ENCODE data around the gene GRIP2. TPM values are rescaled to one million over a fixed set of nuclear protein-coding genes. Genes with fewer than 3 reads are reported as not detected.

GRIP2 gene
- total and polyA plus RNA-seq, 9 of the 15 experiments (the other 6 are each of a cell fraction or from before 2014, with no cell fraction given): 0.01 TPM; not detected in 7

GRCh38 chr3:14484741-14485140 lies 55.4 kb downstream of the GRIP2 start (continued):
- no peak for TF ChIP-seq ZBTB34 (CRISPR knock-in tag; IDR thresholded peaks at IDR 0.05)
- TF ChIP-seq GATAD2A (IDR thresholded peaks at IDR 0.05): no peak
- TF ChIP-seq SFPQ (IDR thresholded peaks at IDR 0.05; ENCODE audit: low read depth, low read length): no peak

GRCh38 chr3:14483286-14483685 lies 56.9 kb downstream of the GRIP2 start:
- intact Hi-C loops (cut with micrococcal nuclease): no loop called here
- Histone ChIP-seq H3K36me3 (ENCODE audit: control insufficient read depth, insufficient read depth, low read length) (peaks cover 99% of the 10 kb centered on the region), H3K4me1 (replicated peaks in 1 of 2; ENCODE audit: control insufficient read depth in 2 of 2, insufficient read depth in 2 of 2, low read length in 2 of 2) (peaks cover 0 to 11% of the 10 kb centered on the region in 2 experiments; a peak in 2 of 5 replicates), H2AFZ (ENCODE audit: low read depth, low read length) (no peak overlapping the region), H3K79me2 (ENCODE audit: control insufficient read depth, insufficient read depth, low read length) (no peaks in the 10 kb centered on the region), H3K27me3 (ENCODE audit: control insufficient read depth in 2 of 2, insufficient read depth in 2 of 2, low read length in 2 of 2) (no peaks in the 10 kb centered on the region), H3K9me1 (ENCODE audit: control insufficient read depth, insufficient read depth, low read length) (no peaks in the 10 kb centered on the region), H3K4me3 (no peak overlapping the region), H3K9me3 (replicated peaks; ENCODE audit: control insufficient read depth, insufficient read depth, low read depth, low read length) (no peaks in the 10 kb centered on the region), H4K20me1 (replicated peaks; ENCODE audit: control insufficient read depth, insufficient read depth, low read length) (0 out of 2 replicates have a peak, but pooled peaks cover 2% of the 10 kb centered on the region), H3K4me2 (ENCODE audit: insufficient read depth, low read length) (no peak overlapping the region), H3K9ac (ENCODE audit: insufficient read depth in 1 of 2, low read depth in 2 of 2, low read length in 2 of 2) (no peak overlapping the region), H3K27ac (ENCODE audit: extremely low read depth, low read depth, low read length) (no peak overlapping the region)
- ChIA-PET POLR2A (interaction anchor here (1.0 kb wide), 1 partner anchor 15 kb away, joined by 3 read pairs; no protein-coding TSS in a partner anchor), CTCF (ENCODE audit: low intra/inter-chr PET ratio) (no interaction called here)
- WGBS (ENCODE audit: insufficient coverage, low coverage, missing lambda C conversion rate): 100% methylated on average over 1 of the region's 1 CpG
- in situ Hi-C loops (cut with MboI): no loop called here
- BruUV-seq (replicated peaks): no TSS peak
- FAIRE-seq: no peak
- ATAC-seq: no peak
- no peak for DNase-seq (ENCODE audit: extremely low read depth in 1 of 4, low spot score in 3 of 4)
- TF ChIP-seq EHMT2 (IDR thresholded peaks at IDR 0.05): no peak
- no peak for TF ChIP-seq RFX5 (IDR thresholded peaks at IDR 0.05; ENCODE audit: low read depth, low read length)
- TF ChIP-seq TAF15 (IDR thresholded peaks at IDR 0.05; ENCODE audit: low read depth, low read length): no peak
- TF ChIP-seq MTA3 (IDR thresholded peaks at IDR 0.05; ENCODE audit: borderline replicate concordance): no peak
- no peak for TF ChIP-seq C11orf30 (IDR thresholded peaks at IDR 0.05; ENCODE audit: low read depth)
- TF ChIP-seq CHD1 (IDR thresholded peaks at IDR 0.05; ENCODE audit: low read length): no peak
- TF ChIP-seq KAT2B (IDR thresholded peaks at IDR 0.05; ENCODE audit: low read depth, low read length): no peak
- no peak for TF ChIP-seq CHD2 (IDR thresholded peaks at IDR 0.05; ENCODE audit: low read depth, low read length)
- no peak for TF ChIP-seq HMG20A (CRISPR knock-in tag; conservative IDR thresholded peaks at IDR 0.05)
- no peak for TF ChIP-seq ZNF77 (CRISPR knock-in tag; IDR thresholded peaks at IDR 0.05)
- TF ChIP-seq, protein P1, sequence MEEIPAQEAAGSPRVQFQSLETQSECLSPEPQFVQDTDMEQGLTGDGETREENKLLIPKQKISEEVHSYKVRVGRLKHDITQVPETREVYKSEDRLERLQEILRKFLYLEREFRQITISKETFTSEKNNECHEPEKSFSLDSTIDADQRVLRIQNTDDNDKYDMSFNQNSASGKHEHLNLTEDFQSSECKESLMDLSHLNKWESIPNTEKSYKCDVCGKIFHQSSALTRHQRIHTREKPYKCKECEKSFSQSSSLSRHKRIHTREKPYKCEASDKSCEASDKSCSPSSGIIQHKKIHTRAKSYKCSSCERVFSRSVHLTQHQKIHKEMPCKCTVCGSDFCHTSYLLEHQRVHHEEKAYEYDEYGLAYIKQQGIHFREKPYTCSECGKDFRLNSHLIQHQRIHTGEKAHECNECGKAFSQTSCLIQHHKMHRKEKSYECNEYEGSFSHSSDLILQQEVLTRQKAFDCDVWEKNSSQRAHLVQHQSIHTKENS (CRISPR knock-in tag; IDR thresholded peaks at IDR 0.05): no peak
- no peak for TF ChIP-seq ARID2 (IDR thresholded peaks at IDR 0.05)
- TF ChIP-seq, protein P2, sequence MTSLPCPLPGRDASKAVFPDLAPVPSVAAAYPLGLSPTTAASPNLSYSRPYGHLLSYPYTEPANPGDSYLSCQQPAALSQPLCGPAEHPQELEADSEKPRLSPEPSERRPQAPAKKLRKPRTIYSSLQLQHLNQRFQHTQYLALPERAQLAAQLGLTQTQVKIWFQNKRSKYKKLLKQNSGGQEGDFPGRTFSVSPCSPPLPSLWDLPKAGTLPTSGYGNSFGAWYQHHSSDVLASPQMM (CRISPR knock-in tag; IDR thresholded peaks at IDR 0.05): no peak

All from K562 (cell line).